NCI-H446 (cell line): ENCODE results near the gene HOXA5.
A peak's percentile ranks its signal among the peaks of the same experiment; 100 is the strongest.

Experiments
- DNase-seq, 2 experiments: peaks; one replicate each; lab custom pipeline; 2025; lab: John Stamatoyannopoulos, UW

Gene HOXA5

DNA sequence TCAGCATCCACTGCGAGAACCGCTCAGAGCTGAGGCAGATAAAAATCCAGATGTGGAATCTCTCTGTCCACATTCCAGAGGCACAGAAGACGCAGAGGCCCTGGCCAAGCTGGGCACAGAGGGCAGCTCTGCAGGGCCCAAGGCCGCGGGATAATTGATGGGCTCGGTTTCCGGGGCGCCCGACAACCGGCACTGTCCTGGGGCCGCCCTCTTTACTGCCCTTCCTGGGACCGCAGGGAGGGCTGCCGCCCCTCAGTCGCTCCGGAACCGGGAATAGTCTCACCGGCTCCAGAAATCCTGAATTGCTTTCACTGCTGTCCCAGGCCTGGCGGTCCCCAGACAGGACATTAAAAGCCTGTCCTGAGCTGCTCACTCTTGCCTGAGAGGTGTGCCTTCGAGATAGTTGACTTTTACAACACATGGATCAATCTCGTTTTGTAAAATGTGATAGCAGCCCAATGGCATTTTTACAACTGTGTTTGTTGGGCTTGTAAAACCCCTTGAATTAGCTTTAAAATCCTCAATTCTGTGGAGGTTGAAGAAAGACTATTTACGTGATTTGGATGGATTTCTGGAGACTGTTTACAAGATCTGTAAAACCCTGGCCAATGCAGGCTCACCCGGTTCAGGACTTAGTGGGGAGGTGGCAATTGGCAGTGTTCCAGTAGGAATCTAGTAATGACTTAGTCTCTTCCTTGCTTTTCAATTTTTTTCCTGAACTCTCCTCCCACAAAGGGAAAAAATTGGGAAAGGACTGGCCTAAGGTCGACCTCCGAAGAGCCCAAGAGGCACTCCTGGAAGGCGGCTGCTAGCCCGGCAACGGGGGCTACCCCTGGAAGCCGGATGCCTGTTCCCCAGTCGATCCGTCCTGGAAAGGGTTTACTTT, 5.5 kb upstream of the HOXA5 start:
- DNase-seq, result peak in 1 of 2 experiments; percentile 39

DNA sequence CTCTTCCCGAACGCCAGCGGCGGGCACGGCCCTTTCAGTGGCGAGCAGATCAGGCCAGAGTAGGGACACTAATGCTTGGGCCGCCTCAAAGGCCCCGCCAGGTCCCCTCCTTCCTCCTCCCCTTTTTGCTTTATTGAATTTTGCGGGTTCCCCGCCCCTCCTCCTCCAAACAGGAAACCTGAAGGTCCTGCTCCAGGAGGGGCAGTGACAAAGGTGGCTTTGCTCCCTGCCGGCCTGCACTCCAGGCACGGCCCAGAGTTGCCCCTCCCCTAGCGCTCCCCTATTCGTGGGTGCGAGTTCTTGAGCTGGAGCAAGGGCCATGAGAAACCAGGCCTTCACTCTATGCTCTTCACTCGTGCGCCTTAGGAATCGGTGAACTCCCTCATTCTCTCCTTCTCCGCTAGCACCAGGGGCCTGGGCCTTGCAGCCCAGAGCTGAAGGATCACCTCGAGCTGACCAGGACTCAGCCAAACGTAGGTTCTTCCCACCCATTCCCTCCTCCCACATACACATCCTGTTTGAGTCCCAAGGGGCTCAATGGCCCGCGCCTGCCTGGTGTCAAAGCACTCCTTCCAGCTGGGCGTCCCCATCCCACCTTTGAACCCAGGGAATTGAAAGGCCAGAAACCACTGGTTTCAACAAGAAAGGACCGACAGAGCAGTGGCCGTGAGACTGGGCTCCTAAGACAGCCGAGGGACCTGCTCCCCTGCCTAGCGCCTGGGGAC, 4.7 kb upstream of the HOXA5 start:
- no peak for DNase-seq

DNA sequence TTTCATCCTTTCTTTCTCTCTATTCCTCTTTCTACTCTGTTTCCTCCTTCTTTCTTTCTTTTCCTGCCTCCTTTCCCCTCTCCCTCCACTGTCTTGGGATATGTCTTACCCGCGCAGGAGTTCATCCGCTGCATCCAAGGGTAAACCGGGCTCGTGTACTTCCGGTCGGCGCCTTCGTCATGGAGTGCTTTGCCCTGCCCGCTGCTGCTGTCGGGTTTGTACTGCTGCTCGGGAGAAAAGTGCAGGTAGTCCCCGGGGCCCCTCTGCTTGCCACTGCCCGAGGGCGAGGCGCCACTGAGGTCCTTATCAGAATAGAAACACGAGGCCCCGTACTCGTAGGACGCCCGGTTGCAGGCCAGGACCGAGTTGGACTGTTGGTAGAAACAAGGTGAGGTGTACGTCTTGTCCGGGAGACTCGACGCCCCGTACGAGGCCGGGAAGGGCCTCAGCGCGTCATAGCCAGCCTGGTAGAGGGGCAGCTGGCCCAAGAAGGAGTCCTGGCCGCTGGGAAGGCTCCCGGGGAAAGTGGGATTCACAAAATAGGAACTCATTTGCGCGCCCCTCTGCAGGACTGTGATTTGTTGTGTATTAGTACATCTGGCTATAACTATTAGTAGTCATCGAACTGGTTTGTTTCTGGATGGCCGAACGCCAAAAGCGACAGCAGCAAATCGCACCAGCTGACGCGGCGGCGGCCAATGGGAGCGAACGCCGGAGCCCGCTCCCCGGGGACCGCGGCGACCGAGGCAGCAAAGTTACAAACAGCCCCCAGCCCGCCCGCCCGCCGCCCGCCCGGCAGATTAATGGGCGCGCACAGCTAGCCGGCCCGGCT, 3.9 kb upstream of the HOXA5 start, which contains the start of gene HOXA6:
Gene HOXA6 (minus strand): TSS at position 576 of the 832 bp plus-strand sequence. CDS start 25 bp downstream, at position 551.
- DNase-seq, result no peak

DNA sequence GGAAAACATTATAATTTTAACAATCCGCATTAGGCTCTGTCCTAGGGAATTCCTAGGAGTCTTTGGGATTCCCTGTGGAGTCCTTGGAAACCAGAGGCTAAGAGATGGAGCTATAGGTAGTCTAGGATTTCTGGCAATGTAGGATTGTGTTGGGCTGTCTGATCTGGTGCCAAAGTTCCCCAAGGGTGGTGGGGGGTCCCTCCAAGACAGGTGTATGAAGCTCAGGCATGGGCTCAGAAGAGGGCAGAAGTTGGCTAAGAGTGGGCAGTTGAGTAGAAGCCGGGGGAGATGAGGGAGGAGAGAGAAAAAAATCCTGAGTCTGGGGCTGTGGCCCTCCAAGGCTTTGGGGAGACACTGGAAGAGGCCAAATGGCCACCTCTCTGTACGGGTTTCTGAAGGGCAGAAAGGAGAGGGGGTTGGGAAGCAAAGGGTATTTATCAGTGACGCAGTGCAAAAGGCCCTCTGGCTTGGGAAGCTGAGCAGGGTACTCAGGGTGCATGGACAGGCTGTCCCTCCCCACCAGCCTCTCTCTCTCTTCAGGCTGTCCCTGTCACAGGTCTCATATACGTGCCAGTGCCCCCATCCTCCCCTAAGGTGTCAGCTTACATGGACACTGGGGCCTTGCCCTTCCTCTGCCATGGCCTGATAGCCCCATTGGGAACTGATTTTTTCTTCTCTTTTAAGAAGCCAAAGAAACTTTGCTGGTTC, 3.2 kb upstream of the HOXA5 start:
- no peak for DNase-seq

DNA sequence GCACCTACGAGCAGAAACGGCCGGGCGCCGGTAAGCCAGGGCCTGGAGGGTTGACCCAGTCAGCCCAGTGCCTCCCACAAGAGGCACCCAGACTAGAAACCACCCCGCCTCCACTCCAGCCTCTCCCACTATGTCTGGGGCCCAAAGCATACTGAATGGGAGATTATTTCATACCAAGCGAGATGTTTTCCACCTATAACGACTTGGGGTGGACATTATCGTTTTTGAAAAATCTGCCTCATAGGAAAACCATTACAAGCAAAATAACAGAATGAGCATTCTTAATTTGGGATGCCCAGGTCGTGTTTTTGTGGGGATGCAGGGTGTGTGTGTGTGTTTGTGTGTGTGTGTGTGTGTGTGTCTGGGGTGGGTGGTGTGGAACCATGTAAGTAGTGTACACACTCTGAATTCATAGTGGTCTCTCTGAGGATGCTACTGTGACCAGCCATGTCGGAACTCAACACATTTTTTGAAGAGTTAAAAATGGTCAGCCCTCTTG, 2.5 kb upstream of the HOXA5 start:
- no peak for DNase-seq

DNA sequence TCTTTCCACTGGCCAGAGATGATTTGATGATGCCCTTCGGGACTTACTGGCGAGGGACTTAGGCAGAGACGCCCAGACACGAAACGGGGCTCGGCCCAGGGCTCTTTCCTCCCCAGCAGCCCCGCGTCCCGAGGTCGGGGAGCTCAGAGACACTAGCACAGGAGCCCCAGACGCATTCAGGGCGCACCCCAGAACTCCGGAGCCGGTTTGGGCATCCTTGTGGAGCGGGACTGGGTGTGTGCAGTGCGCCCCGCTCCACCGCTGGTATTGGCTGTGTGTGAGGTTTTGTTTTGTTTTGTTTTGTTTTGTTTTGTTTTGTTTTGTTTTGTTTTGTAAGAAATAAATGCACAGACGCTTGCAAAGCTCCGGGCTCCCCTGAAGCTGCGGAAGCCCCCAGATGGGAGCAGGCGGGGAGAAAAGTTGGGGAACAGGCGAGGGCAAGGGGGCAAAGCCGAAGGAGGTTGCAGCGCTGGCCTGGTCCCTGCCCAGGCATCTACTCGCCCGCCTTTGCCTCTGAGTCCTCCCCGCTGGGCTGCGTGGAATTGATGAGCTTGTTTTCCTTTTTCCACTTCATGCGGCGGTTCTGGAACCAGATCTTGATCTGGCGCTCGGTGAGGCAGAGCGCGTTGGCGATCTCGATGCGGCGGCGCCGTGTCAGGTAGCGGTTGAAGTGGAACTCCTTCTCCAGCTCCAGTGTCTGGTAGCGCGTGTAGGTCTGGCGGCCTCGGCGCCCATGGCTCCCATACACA, 1.9 kb upstream of the HOXA5 start:
- DNase-seq, result no peak

DNA sequence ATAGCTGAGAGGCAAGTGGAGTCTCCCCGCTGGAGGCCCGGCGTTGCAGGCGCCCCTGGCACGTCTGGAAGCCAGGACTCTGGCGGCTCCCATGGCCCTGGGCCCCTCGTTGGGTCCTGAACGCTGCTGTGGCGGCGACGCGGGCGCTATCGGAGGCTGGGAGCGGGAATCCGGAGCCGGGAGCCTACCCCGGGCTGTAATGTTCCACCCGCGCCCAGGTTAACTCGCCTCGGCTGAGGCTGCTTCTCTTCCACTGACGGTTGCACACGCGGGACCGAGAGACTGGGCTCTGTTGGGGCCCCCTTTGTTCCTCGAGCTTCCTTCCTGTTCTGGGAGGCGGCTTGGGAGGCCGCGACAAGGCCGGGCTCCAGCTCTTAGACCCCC, 1.3 kb upstream of the HOXA5 start:
- no peak for DNase-seq

DNA sequence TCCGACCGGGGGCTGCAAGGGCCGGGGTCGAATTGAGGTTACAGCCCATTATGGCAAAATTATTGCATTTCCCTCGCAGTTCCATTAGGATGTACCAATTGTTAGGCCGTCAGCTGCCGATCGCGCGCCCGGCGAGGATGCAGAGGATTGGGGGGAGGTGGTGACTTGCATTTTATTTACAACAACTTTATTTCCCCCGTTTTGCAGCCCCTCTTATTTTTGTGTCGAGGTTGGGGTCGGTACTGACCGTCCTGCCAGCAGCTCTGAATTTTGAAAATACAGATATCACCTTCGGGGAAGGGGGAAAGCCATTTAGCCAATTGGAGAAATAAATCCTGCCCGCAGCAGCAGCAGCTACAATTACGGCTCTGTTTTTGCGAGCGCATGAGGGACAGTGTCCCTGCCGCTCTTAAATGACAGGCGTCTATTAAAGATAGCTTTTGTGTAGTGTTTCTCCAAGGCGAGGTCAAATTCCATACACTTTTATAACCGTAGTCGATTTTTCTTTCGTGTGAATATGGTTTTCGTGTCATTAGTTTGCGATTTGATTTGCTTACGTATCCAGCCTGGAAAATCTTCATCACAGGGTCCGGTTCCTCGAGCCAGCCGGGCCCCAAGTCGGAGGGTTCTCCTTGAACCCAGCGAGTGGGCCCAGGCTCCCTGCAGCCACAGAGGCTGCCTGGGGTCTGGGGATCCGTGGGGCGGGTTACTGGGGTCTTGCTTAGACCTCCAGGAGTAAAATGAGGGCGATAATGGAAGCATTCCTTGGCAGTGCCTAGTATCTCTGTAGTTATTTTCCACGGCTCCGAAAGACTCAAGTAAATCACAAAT, 684 bp upstream of the HOXA5 start:
- DNase-seq, result no peak

DNA sequence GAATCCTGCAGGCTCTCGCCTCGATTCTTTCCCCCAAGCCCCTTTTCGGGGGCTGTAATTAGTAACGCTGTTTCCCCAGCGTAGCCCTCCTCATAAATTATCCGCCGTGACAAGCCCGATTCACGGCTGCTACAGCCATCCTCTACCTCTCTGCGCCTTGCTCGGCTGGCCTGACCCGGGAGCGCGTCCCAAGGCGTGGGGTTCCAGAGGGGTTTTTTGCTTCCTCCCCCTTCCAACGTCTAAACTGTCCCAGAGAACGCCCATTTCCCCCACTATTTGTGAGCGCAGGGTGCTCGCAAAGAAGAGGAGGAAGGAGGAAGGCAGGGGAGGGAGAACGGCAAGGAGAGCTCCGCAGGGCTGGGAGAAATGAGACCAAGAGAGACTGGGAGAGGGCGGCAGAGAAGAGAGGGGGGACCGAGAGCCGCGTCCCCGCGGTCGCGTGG, 880 bp downstream of the HOXA5 start:
- no peak for DNase-seq

DNA sequence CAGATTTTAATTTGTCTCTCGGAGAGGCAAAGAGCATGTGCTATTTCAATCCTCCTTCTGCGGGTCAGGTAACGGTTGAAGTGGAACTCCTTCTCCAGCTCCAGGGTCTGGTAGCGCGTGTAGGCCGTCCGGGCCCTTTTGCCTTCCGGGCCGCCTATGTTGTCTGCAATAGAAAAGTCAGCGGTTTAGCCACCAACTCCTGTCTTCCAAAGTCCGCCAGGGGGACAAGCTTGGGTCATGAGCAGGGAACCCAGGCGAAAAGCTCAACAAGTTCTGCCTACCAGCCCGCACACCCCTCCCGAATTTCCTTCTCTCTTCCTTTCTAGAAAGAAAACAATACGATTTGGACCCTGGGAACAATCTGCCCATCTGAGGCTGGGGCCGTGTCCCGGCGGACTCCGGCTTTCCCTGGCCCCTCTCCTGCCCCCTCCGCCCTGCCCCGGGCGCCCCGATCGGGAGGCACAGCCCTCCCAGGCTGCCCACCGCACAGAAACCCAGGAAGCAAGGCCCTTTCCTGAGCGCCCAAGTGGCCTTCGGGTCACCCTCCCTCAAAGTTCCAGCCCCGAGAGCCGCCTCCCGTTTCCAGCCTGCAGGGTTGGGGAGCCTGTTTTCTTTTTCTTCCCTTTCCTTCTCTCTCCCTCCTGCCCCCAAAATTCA, 1.4 kb downstream of the HOXA5 start:
- no peak for DNase-seq

DNA sequence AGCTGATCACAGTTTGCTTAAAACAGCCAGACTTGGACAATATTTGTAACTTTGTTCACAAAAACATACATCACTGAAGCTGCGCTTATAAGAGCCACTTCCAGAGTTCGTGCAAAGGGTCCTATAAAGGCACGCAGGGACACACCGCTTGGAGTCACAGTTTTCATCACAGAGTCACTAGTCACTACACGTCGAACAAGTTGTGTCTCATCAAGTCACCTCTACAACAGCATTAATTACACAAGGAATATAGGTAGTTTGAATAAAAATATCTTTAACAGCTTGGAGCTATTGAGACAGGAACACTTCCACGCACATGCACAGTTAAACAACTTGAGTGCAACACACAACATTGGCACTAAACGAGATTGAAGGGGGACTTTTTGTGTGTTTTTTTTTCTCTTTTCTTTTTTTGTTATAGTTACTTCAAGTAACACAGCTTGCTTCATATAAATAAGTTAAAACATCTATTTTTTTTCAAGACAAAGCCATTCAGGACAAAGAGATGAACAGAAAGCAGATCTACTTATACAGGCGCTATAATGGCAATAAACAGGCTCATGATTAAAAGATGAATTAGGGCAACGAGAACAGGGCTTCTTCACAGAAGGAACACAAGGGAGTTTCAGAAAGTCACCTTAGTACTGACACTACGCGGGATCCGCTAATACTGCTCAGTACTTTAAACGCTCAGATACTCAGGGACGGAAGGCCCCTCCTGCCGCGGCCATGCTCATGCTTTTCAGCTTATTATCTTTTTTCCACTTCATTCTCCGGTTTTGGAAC, 2.2 kb downstream of the HOXA5 start:
- DNase-seq, result no peak

DNA sequence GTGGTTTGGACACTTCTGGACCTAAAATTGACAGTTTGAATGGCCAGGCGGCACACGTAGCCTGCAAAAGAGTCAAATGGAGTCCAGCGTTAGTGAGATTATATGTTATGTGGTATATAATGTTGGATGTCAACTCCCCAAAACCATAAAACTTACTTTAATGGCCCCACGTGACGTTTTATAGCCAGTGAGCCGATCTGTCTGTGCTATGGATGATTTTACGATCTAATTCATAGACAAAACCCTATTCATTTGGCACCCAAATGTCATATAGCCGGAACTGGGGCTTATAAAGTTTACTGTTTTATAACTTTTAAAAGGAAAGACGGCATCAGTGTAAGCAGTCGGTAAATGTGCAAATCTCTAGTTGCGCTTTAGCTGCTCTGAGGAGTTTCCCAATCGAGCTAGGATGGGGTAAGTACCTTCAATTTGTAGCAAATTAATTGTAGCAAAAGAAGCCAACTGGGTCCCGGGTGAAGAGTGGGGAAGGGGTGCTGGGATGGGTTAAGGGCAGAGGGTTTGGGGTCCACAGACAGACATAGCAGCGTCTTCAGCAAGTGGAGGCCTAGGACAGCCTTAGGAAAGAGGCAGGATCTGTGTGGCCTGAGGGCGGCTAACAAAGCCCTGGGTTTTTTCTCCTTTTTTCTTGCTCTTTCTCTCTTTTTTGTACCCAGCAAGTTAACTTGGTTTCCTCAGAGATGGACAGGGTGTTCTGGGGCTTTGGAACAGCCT, 3.2 kb downstream of the HOXA5 start:
- no peak for DNase-seq

DNA sequence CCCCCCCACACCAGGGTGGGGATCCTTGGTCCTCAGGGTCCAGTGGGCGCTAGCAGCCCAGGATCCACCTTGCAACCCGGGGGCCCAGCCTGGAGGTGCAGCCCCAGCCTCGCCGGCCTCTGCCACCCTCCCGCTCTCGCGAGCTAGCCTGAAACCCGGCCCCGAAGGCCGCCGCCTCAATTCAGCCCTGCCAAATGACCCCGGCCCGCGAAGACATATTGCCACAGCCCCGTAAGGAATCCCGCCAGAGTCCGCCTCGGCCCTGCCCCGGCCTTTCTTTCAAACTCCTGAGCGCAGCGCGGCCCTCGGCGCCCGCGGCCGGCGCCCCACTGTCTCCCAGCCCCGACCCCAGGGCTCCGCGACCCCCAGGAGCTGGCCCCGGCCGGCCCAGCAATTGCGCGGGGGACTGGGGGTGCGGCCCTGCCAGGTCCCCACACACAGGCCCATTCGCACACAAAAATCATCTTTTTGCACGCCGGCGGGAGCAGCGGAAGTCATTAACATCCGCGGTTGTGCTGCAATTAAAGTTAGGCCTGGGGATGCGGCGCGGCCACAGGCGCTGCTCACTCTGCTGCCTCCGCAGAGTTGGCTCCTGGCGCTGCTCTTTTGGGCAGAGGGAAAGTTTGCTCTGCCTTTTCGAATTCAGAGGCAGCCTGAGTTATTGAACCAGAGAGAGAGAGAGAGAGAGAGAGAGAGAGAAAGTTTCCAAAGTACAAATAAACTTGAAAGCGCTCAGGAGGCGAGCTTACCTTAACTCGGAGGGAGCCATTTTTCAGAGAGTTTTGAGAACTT, 4.0 kb downstream of the HOXA5 start:
- DNase-seq, result no peak

DNA sequence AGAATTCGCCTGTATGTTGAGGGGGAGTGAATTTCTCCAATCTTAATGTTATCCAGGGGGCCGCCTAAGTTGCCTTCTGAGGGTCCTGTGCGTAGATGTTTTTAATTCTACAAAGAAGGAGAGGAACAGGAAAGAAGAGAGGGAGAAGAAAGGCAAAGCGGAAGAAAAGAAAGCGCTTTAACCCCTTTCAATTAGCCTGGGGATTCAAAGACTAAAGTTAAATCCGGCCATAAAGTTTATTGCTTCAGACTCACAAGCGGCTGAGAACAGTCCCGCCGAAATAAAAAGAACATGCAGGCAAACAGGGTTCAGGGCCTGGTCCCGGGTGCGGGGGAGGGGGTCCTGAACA, 4.5 kb downstream of the HOXA5 start:
- no peak for DNase-seq

DNA sequence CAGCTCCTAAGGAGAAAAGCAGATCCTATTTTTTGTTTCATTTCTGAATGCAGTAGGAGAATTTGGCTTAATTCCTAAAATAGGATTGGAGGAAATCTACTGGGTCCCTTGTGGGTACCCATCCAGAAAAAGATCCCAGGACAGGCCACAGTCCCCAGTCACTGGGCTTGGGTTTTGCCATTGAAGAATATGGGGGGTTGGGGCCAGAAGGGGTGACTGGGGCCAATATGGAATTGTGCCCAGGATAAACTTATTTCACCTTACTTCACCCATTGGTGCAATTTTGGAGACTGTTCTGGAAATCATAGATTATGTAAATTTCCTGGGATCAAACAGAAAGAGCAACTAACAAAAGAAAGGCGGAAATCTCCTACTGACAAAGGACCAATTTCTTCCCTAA, 5.0 kb downstream of the HOXA5 start:
- DNase-seq, result no peak

DNA sequence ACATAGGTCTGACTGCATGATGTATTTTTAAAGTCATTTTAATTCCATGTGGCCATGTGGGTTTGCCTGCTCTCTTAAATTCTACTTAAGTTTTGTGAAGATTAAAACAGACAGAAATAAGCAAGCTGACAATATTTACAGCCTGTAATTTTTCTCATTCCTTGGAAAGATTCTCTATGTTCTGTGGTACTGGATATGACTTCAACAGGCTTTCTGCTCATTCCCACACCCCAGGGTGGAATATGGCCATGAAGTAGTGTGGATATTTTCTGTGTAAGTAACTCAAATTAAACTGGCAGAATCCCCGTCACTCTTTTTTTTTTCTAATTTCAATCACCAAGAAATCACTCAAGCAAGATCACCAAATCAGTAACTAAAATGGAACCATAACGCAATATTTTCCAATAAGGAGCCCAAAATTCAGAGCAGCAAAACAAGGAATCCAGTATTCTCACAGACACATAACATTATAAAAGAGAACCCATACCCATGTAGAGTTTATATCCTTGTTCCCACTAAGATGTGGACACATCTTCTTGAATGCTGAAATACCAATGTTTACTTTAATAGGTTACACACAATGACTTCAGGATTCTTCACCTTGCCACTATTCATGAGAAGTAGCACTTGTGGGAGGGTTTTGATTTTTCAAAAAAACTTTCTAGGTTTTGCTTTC, 5.7 kb downstream of the HOXA5 start:
- DNase-seq, result no peak

DNA sequence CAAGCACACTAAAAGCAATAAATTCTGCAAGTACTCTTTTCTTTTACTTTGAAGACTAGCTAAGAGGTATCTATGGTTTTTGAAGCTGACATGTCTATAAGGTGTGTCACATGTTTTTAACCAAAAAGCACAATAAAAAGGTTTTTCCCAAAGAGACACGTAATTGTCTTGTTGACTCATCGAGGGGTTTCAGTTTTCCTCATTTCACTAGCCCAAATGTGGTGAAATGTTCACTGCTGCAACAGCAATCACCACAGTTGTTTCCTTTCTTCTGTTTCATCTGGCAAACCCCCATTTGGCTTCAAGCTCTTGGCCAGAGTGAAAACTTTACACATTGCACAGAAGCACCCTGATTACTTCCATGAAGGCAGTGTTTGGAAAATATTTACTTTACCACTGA, 9.1 kb downstream of the HOXA5 start:
- no peak for DNase-seq
